GM12878 (cell line): Measurements from ENCODE around the gene TIPRL. TPM values are rescaled to one million over a fixed set of nuclear protein-coding genes. Genes with fewer than 3 reads are reported as not detected.

ENCODE experiments used
- ATAC-seq: fragments of 200-7000 bp; cut with Tn5 transposase; 3 replicates; pipeline ENCODE4 v1.9.1; 2020; ENCODE audit warnings: mild to moderate bottlenecking, moderate library complexity
- BruUV-seq: library from RNA; stranded (reverse); fragments of 400-500 nt; replicated peaks from 2 replicates; lab custom pipeline; 2021; lab: Mats Ljungman, UMichigan
- CTCF ChIA-PET: fragments of 300-600 bp; sonication (Branson Sonifier 250); formaldehyde crosslinking; extraction: SDS; loops from one replicate; lab custom pipeline; 2021; ENCODE audit warnings: inconsistent platforms; lab: Yijun Ruan, JAX
- POLR2A ChIA-PET: fragments of 350-600 bp; formaldehyde crosslinking; extraction: SDS; loops from one replicate; lab custom pipeline; 2021; ENCODE audit warnings: inconsistent platforms; lab: Charles Lee
- RAD21 ChIA-PET: fragments of 300-600 bp; sonication (Branson Sonifier 250); formaldehyde crosslinking; loops from one replicate; lab custom pipeline; 2023; ENCODE audit warnings: antibody characterized with exemption; ENCODE audit not compliant: unreplicated experiment; lab: Charles Lee
- SMC1A ChIA-PET: fragments of 300-600 bp; sonication (Branson Sonifier 250); formaldehyde crosslinking; loops from one replicate; lab custom pipeline; 2023; ENCODE audit not compliant: unreplicated experiment, uncharacterized antibody; lab: Charles Lee
- DNase-seq: peaks from one replicate; pipeline ENCODE4 v3.0.0-alpha.2; 2011; ENCODE audit warnings: low read depth, low spot score
- FAIRE-seq: peaks from 3 replicates; lab custom pipeline; 2011; peaks lifted over from hg19 to GRCh38; lab: Jason Lieb, UNC
- H2AFZ ChIP-seq: 2 replicates; pipeline ENCODE4 v1.6.0; 2011; ENCODE audit warnings: low read depth, low read length, control low read depth; ENCODE audit not compliant: control insufficient read depth
- H3K27ac ChIP-seq: 2 replicates; pipeline ENCODE4 v1.5.1; 2011; ENCODE audit warnings: control low read depth; ENCODE audit not compliant: control insufficient read depth, insufficient read depth
- H3K27me3 ChIP-seq, 2 experiments: replicated peaks in 1 of 2; 2 replicates each; pipeline versions ENCODE4 v1.6.0 to v1.6.1; 2011; ENCODE audit warnings: low read length in 1 of 2; ENCODE audit not compliant: control insufficient read depth in 2 of 2, insufficient read depth in 2 of 2
- H3K36me3 ChIP-seq, 2 experiments: 2 replicates each; pipeline ENCODE4 v1.5.1; 2011; ENCODE audit warnings: low read length in 1 of 2; ENCODE audit not compliant: control insufficient read depth in 2 of 2, insufficient read depth in 2 of 2
- H3K4me1 ChIP-seq: 2 replicates; pipeline ENCODE4 v1.6.1; 2011; ENCODE audit warnings: mild to moderate bottlenecking, low read length, moderate library complexity, mixed read lengths; ENCODE audit not compliant: control insufficient read depth, insufficient read depth
- H3K4me2 ChIP-seq: 2 replicates; pipeline ENCODE4 v1.6.0; 2011; ENCODE audit warnings: control low read depth; ENCODE audit not compliant: control insufficient read depth, insufficient read depth
- H3K4me3 ChIP-seq: fragments of 200-600 bp; sonication (generic); 2 replicates; pipeline ENCODE4 v1.5.1; 2016
- H3K79me2 ChIP-seq: 2 replicates; pipeline ENCODE4 v1.6.0; 2011; ENCODE audit warnings: low read length; ENCODE audit not compliant: control insufficient read depth, insufficient read depth
- H3K9ac ChIP-seq: 2 replicates; pipeline ENCODE4 v1.8.0; 2011; ENCODE audit warnings: low read length, control low read depth, mixed read lengths; ENCODE audit not compliant: control insufficient read depth, insufficient read depth
- H3K9me3 ChIP-seq: replicated peaks from 3 replicates; pipeline ENCODE4 v1.5.1; 2011; ENCODE audit warnings: mild to moderate bottlenecking, low read length; ENCODE audit not compliant: control insufficient read depth, insufficient read depth
- H4K20me1 ChIP-seq: 2 replicates; pipeline ENCODE4 v1.6.0; 2011; ENCODE audit not compliant: control insufficient read depth, insufficient read depth
- ATF2 ChIP-seq: IDR thresholded peaks from 2 replicates; pipeline ENCODE4 v1.6.1; 2012; ENCODE audit warnings: low read length, inconsistent platforms
- BMI1 ChIP-seq: fragments of 450-650 bp; IDR thresholded peaks from 2 replicates; pipeline ENCODE4 v1.6.1; 2016; ENCODE audit warnings: mild to moderate bottlenecking, moderate library complexity, borderline replicate concordance
- ETV6 ChIP-seq, 2 experiments: fragments of 450-650 bp in 1 of 2; IDR thresholded peaks in 1 of 2; conservative IDR thresholded peaks in 1 of 2; 2 replicates each; pipeline ENCODE4 v1.6.1; 2014; ENCODE audit warnings: antibody characterized with exemption in 1 of 2, borderline replicate concordance in 1 of 2, low read depth in 1 of 2, mild to moderate bottlenecking in 1 of 2, moderate library complexity in 1 of 2
- FOXK2 ChIP-seq: fragments of 450-650 bp; IDR thresholded peaks from 2 replicates; pipeline ENCODE4 v1.6.1; 2017; ENCODE audit warnings: mild to moderate bottlenecking, moderate library complexity
- NKRF ChIP-seq: fragments of 450-650 bp; conservative IDR thresholded peaks from 2 replicates; pipeline ENCODE4 v1.6.1; 2017; ENCODE audit warnings: mild to moderate bottlenecking, moderate library complexity
- RAD51 ChIP-seq: fragments of 450-650 bp; IDR thresholded peaks from 2 replicates; pipeline ENCODE4 v1.6.1; 2016; ENCODE audit warnings: moderate library complexity, mild to moderate bottlenecking, inconsistent platforms
- SP1 ChIP-seq: IDR thresholded peaks from one replicate; pipeline ENCODE4 v1.6.1; 2011; ENCODE audit warnings: low read depth, low read length
- USF2 ChIP-seq: IDR thresholded peaks from 2 replicates; pipeline ENCODE4 v1.6.1; 2011; ENCODE audit warnings: low read depth, low read length, improper control_type of control experiment, borderline replicate concordance
- ZNF217 ChIP-seq: fragments of 450-650 bp; IDR thresholded peaks from 2 replicates; pipeline ENCODE4 v1.6.1; 2017; ENCODE audit warnings: antibody characterized with exemption, mild to moderate bottlenecking
- in situ Hi-C: fragments of 300-500 bp; cut with MboI; formaldehyde crosslinking; loops from 9 replicates; pipeline ENCODE4 v1.14.3; 2018; ENCODE audit warnings: mixed read lengths
- intact Hi-C: fragments of 100-400 bp; cut with micrococcal nuclease; formaldehyde crosslinking; loops from one replicate; pipeline ENCODE4 v1.14.2; 2022; ENCODE audit not compliant: unreplicated experiment
- polyA plus RNA-seq, 11 experiments: library from polyadenylated mRNA; depleted of rRNA in 4 of 11; unstranded in 6 of 11; stranded (reverse) in 5 of 11; fragments of >200 nt; fragmentation: Nextera tagmentation in 4 of 11; fragmentation: Illumina TruSeq in 1 of 11; extraction: Ambion mirVana in 4 of 11; extraction: Trizol in 1 of 11; gene quantifications; 1 replicate in 1 of 11; 2 replicates in 10 of 11; pipeline versions ENCODE4 v1.2.1 to v1.2.3, GENCODE V29; 2011 to 2016; ENCODE audit warnings: inconsistent platforms in 2 of 11, missing spikeins in 2 of 11, low read depth in 1 of 11
- total RNA-seq, 4 experiments: library from RNA; depleted of rRNA in 3 of 4; stranded (reverse); fragments of >200 nt in 3 of 4; fragmentation: Illumina TruSeq in 1 of 4; extraction: Trizol in 1 of 4; gene quantifications; 2 replicates each; pipeline versions ENCODE4 v1.2.1 to v1.2.3, GENCODE V29; 2013 to 2021
- TF ChIP-seq, protein P1 (sequence below): fragments of 450-650 bp; IDR thresholded peaks from 2 replicates; pipeline ENCODE4 v1.6.1; 2016; ENCODE audit warnings: mild to moderate bottlenecking

TIPRL gene
- total and polyA plus RNA-seq, 10 of the 15 experiments (the other 5 are each of a cell fraction or from before 2014, with no cell fraction given), result 36.4 to 72.1 (median 49.9) TPM

- intact Hi-C loops, result no loop called here
- BruUV-seq, result no TSS peak
- H3K27me3 ChIP-seq, result no peaks in the 10 kb centered on the region
- no peaks in the 10 kb centered on the region for H3K4me1 ChIP-seq
- TF ChIP-seq NKRF (no peak), FOXK2 (no peak), BMI1 (no peak), SP1 (no peak), ZNF217 (no peak), ETV6 (conservative IDR thresholded peaks at IDR 0.05 in 1 of 2, IDR thresholded peaks at IDR 0.05 in 1 of 2; ENCODE audit: borderline replicate concordance in 1 of 2, low read depth in 1 of 2) (no peak), ATF2 (no peak), RAD51 (no peak), USF2 (no peak)
- TF ChIP-seq, protein P1, sequence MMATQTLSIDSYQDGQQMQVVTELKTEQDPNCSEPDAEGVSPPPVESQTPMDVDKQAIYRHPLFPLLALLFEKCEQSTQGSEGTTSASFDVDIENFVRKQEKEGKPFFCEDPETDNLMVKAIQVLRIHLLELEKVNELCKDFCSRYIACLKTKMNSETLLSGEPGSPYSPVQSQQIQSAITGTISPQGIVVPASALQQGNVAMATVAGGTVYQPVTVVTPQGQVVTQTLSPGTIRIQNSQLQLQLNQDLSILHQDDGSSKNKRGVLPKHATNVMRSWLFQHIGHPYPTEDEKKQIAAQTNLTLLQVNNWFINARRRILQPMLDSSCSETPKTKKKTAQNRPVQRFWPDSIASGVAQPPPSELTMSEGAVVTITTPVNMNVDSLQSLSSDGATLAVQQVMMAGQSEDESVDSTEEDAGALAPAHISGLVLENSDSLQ, result no peak
- ChIA-PET SMC1A (interaction anchor here (1.1 kb wide), 1 partner anchor 8 kb away, joined by 3 read pairs; no protein-coding TSS in a partner anchor), POLR2A (interaction anchor here (0.9 kb wide), 1 partner anchor 8 kb away, joined by 3 read pairs; the partner anchor contains the start of gene TIPRL), CTCF (interaction anchor here (1.6 to 2.6 kb wide), 3 partner anchors 11 to 39 kb away, joined by 4 to 9 read pairs (median 4); partner anchors contain the start of gene SFT2D2), RAD21 (interaction anchor here (1.2 to 1.4 kb wide), 2 partner anchors 39 to 156 kb away, joined by 3 to 4 read pairs; partner anchors contain the start of gene SFT2D2)
- DNase-seq, result no peak
- no peak overlapping the region for H3K4me3 ChIP-seq
- H3K79me2 ChIP-seq, result peaks cover 6% of the 10 kb centered on the region
- FAIRE-seq, result no peak
- no peak overlapping the region for H3K4me2 ChIP-seq
- in situ Hi-C loops, result no loop called here
- no peaks in the 10 kb centered on the region for H3K9me3 ChIP-seq
- no peak; the same call in 2 of the 3 replicates for ATAC-seq
- H3K9ac ChIP-seq, result no peak overlapping the region
- no peaks in the 10 kb centered on the region for H4K20me1 ChIP-seq
- peaks cover 0 to 2% of the 10 kb centered on the region in 2 experiments; a peak in 3 of 4 replicates for H3K36me3 ChIP-seq
- H3K27ac ChIP-seq, result no peak overlapping the region
- H2AFZ ChIP-seq, result no peak overlapping the region
Measured at GRCh38 chr1:168187177-168187576, 8.4 kb downstream of the TIPRL start.
